ENCODE data around the gene SSH3.
"Not testable (repeated sequence)": the region's sequence is repeated elsewhere in the genome, so short reads cannot be mapped to it uniquely, and the experiment has no call there.

Gene SSH3

GRCh38 chr11:67313125-67313890 is 10.0 kb downstream of the SSH3 start:
- DNase-seq = no peak

GRCh38 chr11:67314218-67314617 is 10.9 kb downstream of the SSH3 start:
- no peak for DNase-seq

GRCh38 chr11:67315325-67315909 is 12.1 kb downstream of the SSH3 start:
- DNase-seq = no peak

- DNase-seq = no peak
Measured at GRCh38 chr11:67316882-67317204, 13.5 kb downstream of the SSH3 start.

- DNase-seq = peak; percentile 96
Measured at GRCh38 chr11:67317205-67317887, 14.0 kb downstream of the SSH3 start.

GRCh38 chr11:67317888-67318555 is 14.7 kb downstream of the SSH3 start:
- no peak for DNase-seq

GRCh38 chr11:67318876-67319275 is 15.5 kb downstream of the SSH3 start:
- DNase-seq = not testable (repeated sequence)

GRCh38 chr11:67320011-67320410 is 16.7 kb downstream of the SSH3 start:
- no peak for DNase-seq

GRCh38 chr11:67320691-67321090 is 17.4 kb downstream of the SSH3 start:
- no peak for DNase-seq

GRCh38 chr11:67321313-67321871 is 18.1 kb downstream of the SSH3 start:
- no peak for DNase-seq

GRCh38 chr11:67322049-67322448 is 18.7 kb downstream of the SSH3 start:
- DNase-seq = no peak

GRCh38 chr11:67323526-67323925 is 20.2 kb downstream of the SSH3 start:
- DNase-seq = no peak

- no peak for DNase-seq
Measured at GRCh38 chr11:67332081-67332691, 28.9 kb downstream of the SSH3 start.

GRCh38 chr11:67337257-67337656 is 33.9 kb downstream of the SSH3 start:
- DNase-seq = no peak

- DNase-seq = no peak
Measured at GRCh38 chr11:67344264-67344663, 40.9 kb downstream of the SSH3 start.

GRCh38 chr11:67345247-67345919 is 42.1 kb downstream of the SSH3 start:
- DNase-seq = no peak

GRCh38 chr11:67345920-67346819 is 42.8 kb downstream of the SSH3 start:
- DNase-seq = no peak

GRCh38 chr11:67347964-67348749 is 44.8 kb downstream of the SSH3 start:
- no peak for DNase-seq

GRCh38 chr11:67349036-67349435 is 45.7 kb downstream of the SSH3 start:
- no peak for DNase-seq

- no peak for DNase-seq
Measured at GRCh38 chr11:67349457-67349856, 46.1 kb downstream of the SSH3 start.

Data from NCI-H510A (cell line).